Duodenal mucosa (tissue), 2 donors: ENCODE data around the gene ELOVL6.

ENCODE experiments used
- H3K27ac ChIP-seq: one replicate; pipeline ENCODE4 v1.7.0; 2013; ENCODE audit warnings: low read depth, low read length
- H3K27me3 ChIP-seq, 2 donors: one replicate each; pipeline ENCODE4 v1.7.0; 2013; ENCODE audit warnings: low read length in 2 of 2, control low read depth in 1 of 2; ENCODE audit not compliant: insufficient read depth in 2 of 2, control insufficient read depth in 1 of 2
- H3K36me3 ChIP-seq, 2 donors: one replicate each; pipeline ENCODE4 v1.7.0; 2013; ENCODE audit warnings: low read length in 2 of 2, control low read depth in 1 of 2; ENCODE audit not compliant: insufficient read depth in 2 of 2, control insufficient read depth in 1 of 2
- H3K4me1 ChIP-seq, 2 donors: one replicate each; pipeline ENCODE4 v1.7.0; 2013; ENCODE audit warnings: low read length in 2 of 2, control low read depth in 1 of 2; ENCODE audit not compliant: insufficient read depth in 2 of 2, control insufficient read depth in 1 of 2
- H3K4me3 ChIP-seq, 2 donors: one replicate each; pipeline ENCODE4 v1.7.0; 2013; ENCODE audit warnings: low read length in 2 of 2, low read depth in 1 of 2
- H3K9ac ChIP-seq, 2 donors: one replicate each; pipeline ENCODE4 v1.7.0; 2013; ENCODE audit warnings: low read length in 2 of 2, low read depth in 1 of 2
- H3K9me3 ChIP-seq, 2 donors: one replicate each; pipeline ENCODE4 v1.7.0; 2013; ENCODE audit warnings: low read length in 2 of 2, control low read depth in 1 of 2; ENCODE audit not compliant: control insufficient read depth in 1 of 2

The ELOVL6 gene

GRCh38 chr4:110073053-110073845, 125.2 kb downstream of the ELOVL6 start:
- Histone ChIP-seq H3K4me3 (no peak overlapping the region), H3K27me3 (no peaks in the 10 kb centered on the region), H3K9ac (no peak overlapping the region), H3K36me3 (no peaks in the 10 kb centered on the region), H3K9me3 (no peaks in the 10 kb centered on the region), H3K4me1 (no peaks in the 10 kb centered on the region), H3K27ac (no peak overlapping the region)

- no peak overlapping the region for H3K4me3 ChIP-seq
- no peaks in the 10 kb centered on the region for H3K36me3 ChIP-seq
- no peaks in the 10 kb centered on the region for H3K9me3 ChIP-seq
- no peak overlapping the region for H3K27ac ChIP-seq
- H3K9ac ChIP-seq = no peak overlapping the region
- H3K27me3 ChIP-seq = no peaks in the 10 kb centered on the region
- H3K4me1 ChIP-seq = no peaks in the 10 kb centered on the region
These were observed 126.9 kb downstream of the ELOVL6 start for GRCh38 chr4:110071466-110071865.

GRCh38 chr4:110068248-110068647, 130.2 kb downstream of the ELOVL6 start:
- Histone ChIP-seq H3K27me3 (no peaks in the 10 kb centered on the region), H3K9me3 (no peaks in the 10 kb centered on the region), H3K27ac (no peak overlapping the region), H3K4me3 (no peak overlapping the region), H3K4me1 (no peaks in the 10 kb centered on the region), H3K36me3 (no peaks in the 10 kb centered on the region), H3K9ac (no peak overlapping the region)

- H3K4me1 ChIP-seq = peaks cover 13% of the 10 kb centered on the region in 2 donors
- no peaks in the 10 kb centered on the region for H3K9me3 ChIP-seq
- H3K27ac ChIP-seq = no peak overlapping the region
- H3K27me3 ChIP-seq = no peaks in the 10 kb centered on the region
- no peak overlapping the region for H3K9ac ChIP-seq
- no peaks in the 10 kb centered on the region for H3K36me3 ChIP-seq
- no peak overlapping the region for H3K4me3 ChIP-seq
These were observed 133.5 kb downstream of the ELOVL6 start for GRCh38 chr4:110064934-110065333.

- Histone ChIP-seq H3K36me3 (no peaks in the 10 kb centered on the region), H3K27ac (no peak overlapping the region)
These were observed 134.1 kb downstream of the ELOVL6 start for GRCh38 chr4:110064295-110064694.

GRCh38 chr4:110062166-110062565, 136.2 kb downstream of the ELOVL6 start:
- H3K9me3 ChIP-seq = no peaks in the 10 kb centered on the region
- H3K4me3 ChIP-seq = no peak overlapping the region
- H3K36me3 ChIP-seq = no peaks in the 10 kb centered on the region
- no peak overlapping the region for H3K9ac ChIP-seq
- no peaks in the 10 kb centered on the region for H3K27me3 ChIP-seq
- H3K27ac ChIP-seq = no peak overlapping the region
- H3K4me1 ChIP-seq = peaks cover 21 to 25% of the 10 kb centered on the region in 2 donors

More at GRCh38 chr4:110064295-110064694, 134.1 kb downstream of the ELOVL6 start:
- no peak overlapping the region for H3K4me3 ChIP-seq
- H3K9ac ChIP-seq = no peak overlapping the region
- no peaks in the 10 kb centered on the region for H3K9me3 ChIP-seq
- H3K4me1 ChIP-seq = peaks cover 19 to 20% of the 10 kb centered on the region in 2 donors
- no peaks in the 10 kb centered on the region for H3K27me3 ChIP-seq

GRCh38 chr4:110061076-110061475, 137.3 kb downstream of the ELOVL6 start:
- no peaks in the 10 kb centered on the region for H3K27me3 ChIP-seq
- H3K9ac ChIP-seq = no peak overlapping the region
- H3K9me3 ChIP-seq = no peaks in the 10 kb centered on the region
- peaks cover 21 to 25% of the 10 kb centered on the region in 2 donors for H3K4me1 ChIP-seq
- no peaks in the 10 kb centered on the region for H3K36me3 ChIP-seq
- H3K27ac ChIP-seq = no peak overlapping the region
- no peak overlapping the region for H3K4me3 ChIP-seq

GRCh38 chr4:110059556-110060191, 138.7 kb downstream of the ELOVL6 start:
- Histone ChIP-seq H3K4me1 (peaks cover 32 to 36% of the 10 kb centered on the region in 2 donors), H3K9ac (no peak overlapping the region), H3K27me3 (no peaks in the 10 kb centered on the region), H3K27ac (no peak overlapping the region), H3K4me3 (peak overlapping the region; percentile 23 to 43), H3K36me3 (no peaks in the 10 kb centered on the region), H3K9me3 (no peaks in the 10 kb centered on the region)

GRCh38 chr4:110058677-110059076, 139.7 kb downstream of the ELOVL6 start:
- no peak overlapping the region for H3K27ac ChIP-seq
- no peak overlapping the region for H3K4me3 ChIP-seq
- H3K4me1 ChIP-seq = peaks cover 32 to 37% of the 10 kb centered on the region in 2 donors
- H3K9me3 ChIP-seq = no peaks in the 10 kb centered on the region
- H3K27me3 ChIP-seq = no peaks in the 10 kb centered on the region
- no peaks in the 10 kb centered on the region for H3K36me3 ChIP-seq
- no peak overlapping the region for H3K9ac ChIP-seq

GRCh38 chr4:110055158-110055768, 143.2 kb downstream of the ELOVL6 start:
- no peak overlapping the region for H3K27ac ChIP-seq
- no peaks in the 10 kb centered on the region for H3K9me3 ChIP-seq
- H3K27me3 ChIP-seq = no peaks in the 10 kb centered on the region
- peaks cover 0 to 5% of the 10 kb centered on the region in 2 donors for H3K36me3 ChIP-seq
- peaks cover 23 to 27% of the 10 kb centered on the region in 2 donors for H3K4me1 ChIP-seq
- peak overlapping the region; percentile 18 to 24 for H3K4me3 ChIP-seq
- H3K9ac ChIP-seq = peak overlapping the region in 1 of 2 donors; percentile 16
